Esophagus muscularis mucosa (tissue), 4 donors: ENCODE measurements around the gene S1PR2. TPM values are rescaled to one million over a fixed set of nuclear protein-coding genes. Genes with fewer than 3 reads are reported as not detected.

Experiments used
- DNase-seq: peaks from one replicate; pipeline ENCODE4 v3.0.0-alpha.2; 2017; ENCODE audit errors: extremely low spot score
- H3K27ac ChIP-seq, 4 donors: fragments of 200-600 bp; sonication (generic); replicated peaks in 1 of 4; 1 replicate in 3 of 4; 2 replicates in 1 of 4; pipeline ENCODE4 v1.5.1; 2016 to 2019; ENCODE audit warnings: mild to moderate bottlenecking in 1 of 4
- H3K27me3 ChIP-seq, 4 donors: fragments of 200-600 bp; sonication (generic); one replicate each; pipeline versions ENCODE4 v1.5.1 to v1.6.0; 2016 to 2019
- H3K36me3 ChIP-seq, 4 donors: fragments of 200-600 bp; sonication (generic); one replicate each; pipeline ENCODE4 v1.5.1; 2016 to 2019
- H3K4me1 ChIP-seq, 4 donors: fragments of 200-600 bp; sonication (generic); one replicate each; pipeline ENCODE4 v1.5.1; 2016 to 2019
- H3K4me3 ChIP-seq, 4 donors: fragments of 200-600 bp; sonication (generic); 1 replicate in 2 of 4; 2 replicates in 2 of 4; pipeline ENCODE4 v1.5.1; 2016 to 2019; ENCODE audit warnings: mild to moderate bottlenecking in 4 of 4, moderate library complexity in 1 of 4
- H3K9me3 ChIP-seq, 4 donors: fragments of 200-600 bp; sonication (generic); 1 replicate in 3 of 4; 2 replicates in 1 of 4; pipeline ENCODE4 v1.5.1; 2016 to 2019
- EP300 ChIP-seq: sonication (generic); formaldehyde crosslinking; IDR thresholded peaks from one replicate; pipeline ENCODE4 v1.6.1; 2017; ENCODE audit warnings: antibody characterized with exemption
- POLR2A ChIP-seq: fragments of 450-650 bp; IDR thresholded peaks from one replicate; pipeline ENCODE4 v1.6.1; 2017; ENCODE audit warnings: antibody characterized with exemption, moderate library complexity, mild to moderate bottlenecking, low read depth
- POLR2AphosphoS5 ChIP-seq, 2 donors: sonication (generic); formaldehyde crosslinking; IDR thresholded peaks; one replicate each; pipeline ENCODE4 v1.6.1; 2017; ENCODE audit warnings: antibody characterized with exemption in 2 of 2
- WGBS: methylation state at CpG from one replicate; pipeline ENCODE4 v1.1.5; 2018; 5-methylcytosine and 5-hydroxymethylcytosine counted together
- intact Hi-C: fragments of 100-400 bp; cut with DNase I; formaldehyde crosslinking; loops from one replicate; pipeline ENCODE4 v1.15.1; 2023
- small RNA-seq, 3 donors: library from RNA; depleted of rRNA; stranded (forward); fragments of <200 nt; gene quantifications; one replicate each; pipeline ENCODE3, GENCODE V24; 2016
- total RNA-seq, 4 donors: library from RNA; depleted of rRNA; stranded (reverse); fragments of >200 nt; gene quantifications; one replicate each; pipeline versions ENCODE4 v1.1.0 to v1.2.1, GENCODE V29; 2016
- TF ChIP-seq, protein P1 (sequence below), 3 experiments: fragments of 200-600 bp in 2 of 3; fragments of 450-650 bp in 1 of 3; sonication (generic) in 2 of 3; IDR thresholded peaks; one replicate each; pipeline ENCODE4 v1.5.1; 2017 to 2019; ENCODE audit warnings: antibody characterized with exemption in 3 of 3, mild to moderate bottlenecking in 2 of 3, moderate library complexity in 1 of 3

S1PR2 gene
- total RNA-seq, 4 donors from 2014 or later = 14.5 to 27.7 (median 20.4) TPM

DNA sequence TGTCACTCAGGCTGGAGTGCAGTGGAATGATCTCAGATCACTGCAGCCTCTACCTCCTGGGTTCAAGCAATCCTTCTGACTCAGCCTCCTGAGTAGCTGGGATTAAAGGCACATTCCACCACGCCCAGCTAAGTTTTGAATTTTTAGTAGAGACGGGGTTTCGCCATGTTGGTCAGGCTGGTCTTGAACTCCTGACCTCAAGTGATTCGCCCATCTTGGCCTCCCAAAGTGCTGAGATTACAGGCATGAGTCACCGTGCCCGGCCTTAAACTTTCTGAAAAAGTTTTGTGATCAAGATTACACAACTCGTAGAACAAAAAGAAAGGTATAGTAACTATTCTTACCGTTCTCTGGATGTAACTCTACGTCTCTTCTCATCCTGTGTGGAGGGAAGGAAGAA is 57.6 kb downstream of the S1PR2 start:
- no peaks in the 10 kb centered on the region for H3K4me1 ChIP-seq
- no peaks in the 10 kb centered on the region for H3K9me3 ChIP-seq
- no peak overlapping the region for H3K27ac ChIP-seq
- no peak overlapping the region for H3K4me3 ChIP-seq
- no peak for DNase-seq
- no peaks in the 10 kb centered on the region for H3K27me3 ChIP-seq
- 83% methylated on average over 9 of the region's 9 CpGs for WGBS
- H3K36me3 ChIP-seq = peaks cover 51 to 97% (median 92%) of the 10 kb centered on the region in 4 donors
- intact Hi-C loops = no loop called here
- TF ChIP-seq EP300 (no peak), POLR2AphosphoS5 (IDR thresholded peaks at IDR 0.05) (no peak), POLR2A (no peak)
- TF ChIP-seq, protein P1, sequence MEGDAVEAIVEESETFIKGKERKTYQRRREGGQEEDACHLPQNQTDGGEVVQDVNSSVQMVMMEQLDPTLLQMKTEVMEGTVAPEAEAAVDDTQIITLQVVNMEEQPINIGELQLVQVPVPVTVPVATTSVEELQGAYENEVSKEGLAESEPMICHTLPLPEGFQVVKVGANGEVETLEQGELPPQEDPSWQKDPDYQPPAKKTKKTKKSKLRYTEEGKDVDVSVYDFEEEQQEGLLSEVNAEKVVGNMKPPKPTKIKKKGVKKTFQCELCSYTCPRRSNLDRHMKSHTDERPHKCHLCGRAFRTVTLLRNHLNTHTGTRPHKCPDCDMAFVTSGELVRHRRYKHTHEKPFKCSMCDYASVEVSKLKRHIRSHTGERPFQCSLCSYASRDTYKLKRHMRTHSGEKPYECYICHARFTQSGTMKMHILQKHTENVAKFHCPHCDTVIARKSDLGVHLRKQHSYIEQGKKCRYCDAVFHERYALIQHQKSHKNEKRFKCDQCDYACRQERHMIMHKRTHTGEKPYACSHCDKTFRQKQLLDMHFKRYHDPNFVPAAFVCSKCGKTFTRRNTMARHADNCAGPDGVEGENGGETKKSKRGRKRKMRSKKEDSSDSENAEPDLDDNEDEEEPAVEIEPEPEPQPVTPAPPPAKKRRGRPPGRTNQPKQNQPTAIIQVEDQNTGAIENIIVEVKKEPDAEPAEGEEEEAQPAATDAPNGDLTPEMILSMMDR (IDR thresholded peaks at IDR 0.05) = no peak

Small RNAs within 50 kb of the gene (small RNA-seq; reads per million reads assigned to genes)
- 0 reads per million in 3 donors for gene MIR4322

Other genes starting within 250 kb of the S1PR2 start
- gene COL5A3, start 220.8 kb downstream of the S1PR2 start, total RNA-seq = 10 to 100 TPM; 12.9 to 29.1 (median 19.5) TPM
- not detected for gene RDH8, start 217.8 kb downstream of the S1PR2 start, total RNA-seq
- 10 to 100 TPM; 17.4 to 34.9 (median 26.1) TPM for gene SHFL, start 145.0 kb downstream of the S1PR2 start, total RNA-seq
- gene ANGPTL6, start 128.7 kb downstream of the S1PR2 start, total RNA-seq = not detected
- 10 to 100 TPM; 22.7 to 39.3 (median 29.1) TPM for gene PPAN, start 125.0 kb downstream of the S1PR2 start, total RNA-seq
- gene P2RY11, start 119.6 kb downstream of the S1PR2 start, total RNA-seq = 10 to 100 TPM in 1 of 4 donors, 1 to 10 TPM in 3; 4.9 to 11.3 (median 8.5) TPM
- 100 to 1,000 TPM; 220 to 344 (median 305) TPM for gene EIF3G, start 111.4 kb downstream of the S1PR2 start, total RNA-seq
- 10 to 100 TPM; 20.8 to 51.4 (median 34.8) TPM for gene DNMT1, start 36.4 kb downstream of the S1PR2 start, total RNA-seq
- 10 to 100 TPM; 39.9 to 78.0 (median 61.7) TPM for gene MRPL4, start 20.9 kb upstream of the S1PR2 start, total RNA-seq
- 10 to 100 TPM; 15.8 to 63.5 (median 18.4) TPM for gene ICAM1, start 39.8 kb upstream of the S1PR2 start, total RNA-seq
- gene ICAM4, start 55.6 kb upstream of the S1PR2 start, total RNA-seq = under 1 TPM in 3 of 4 donors, not detected in 1; 0.29 to 0.78 (median 0.66) TPM
- under 1 TPM; 0.23 to 0.45 (median 0.37) TPM for gene ICAM5, start 58.6 kb upstream of the S1PR2 start, total RNA-seq
- 1 to 10 TPM in 3 of 4 donors, under 1 TPM in 1; 0.58 to 1.2 (median 1.2) TPM for gene ZGLP1, start 78.5 kb upstream of the S1PR2 start, total RNA-seq
- gene FDX2, start 84.7 kb upstream of the S1PR2 start, total RNA-seq = 10 to 100 TPM; 16.6 to 29.6 (median 26.5) TPM
- 10 to 100 TPM; 23.7 to 42.2 (median 30.2) TPM for gene RAVER1, start 102.2 kb upstream of the S1PR2 start, total RNA-seq
- 10 to 100 TPM in 1 of 4 donors, 1 to 10 TPM in 3; 2.9 to 10.9 (median 5.2) TPM for gene ICAM3, start 108.3 kb upstream of the S1PR2 start, total RNA-seq
- gene TYK2, start 149.2 kb upstream of the S1PR2 start, total RNA-seq = 10 to 100 TPM; 50.5 to 71.6 (median 65.9) TPM
- gene CDC37, start 172.2 kb upstream of the S1PR2 start, total RNA-seq = 100 to 1,000 TPM; 131 to 176 (median 160) TPM
- gene PDE4A, start 189.2 kb upstream of the S1PR2 start, total RNA-seq = 10 to 100 TPM; 11.6 to 24.5 (median 14.1) TPM